Transverse colon (tissue), 4 donors: ENCODE data around the gene GDF9.

ENCODE experiments used
- CTCF ChIP-seq, 5 experiments: fragments of 200-600 bp in 3 of 5; fragments of 450-650 bp in 2 of 5; sonication (generic) in 3 of 5; IDR thresholded peaks; 1 replicate in 2 of 5; 2 replicates in 3 of 5; pipeline ENCODE4 v1.5.1; 2016 to 2017; ENCODE audit warnings: antibody characterized with exemption in 5 of 5, inconsistent platforms in 3 of 5, mild to moderate bottlenecking in 2 of 5, moderate library complexity in 1 of 5
- EP300 ChIP-seq: sonication (generic); formaldehyde crosslinking; IDR thresholded peaks from one replicate; pipeline ENCODE4 v1.6.1; 2017; ENCODE audit warnings: antibody characterized with exemption, low read depth
- POLR2A ChIP-seq: fragments of 450-650 bp; IDR thresholded peaks from one replicate; pipeline ENCODE4 v1.6.1; 2016; ENCODE audit warnings: antibody characterized with exemption, mild to moderate bottlenecking, moderate library complexity
- POLR2AphosphoS5 ChIP-seq, 3 donors: sonication (generic); formaldehyde crosslinking; IDR thresholded peaks; one replicate each; pipeline ENCODE4 v1.6.1; 2016; ENCODE audit warnings: antibody characterized with exemption in 3 of 3

GRCh38 chr5:132889501-132889900 lies 23.2 kb upstream of the GDF9 start:
- TF ChIP-seq POLR2AphosphoS5 (IDR thresholded peaks at IDR 0.05) (no peak), EP300 (no peak), CTCF (IDR thresholded peaks at IDR 0.05) (no peak), POLR2A (no peak)
